HCT116 (cell line): Measurements from ENCODE around the gene USP15. TPM values are rescaled to one million over a fixed set of nuclear protein-coding genes. Genes with fewer than 3 reads are reported as not detected.

Experiments used
- ATAC-seq: fragments of 200-7000 bp; cut with Tn5 transposase; 2 replicates; pipeline ENCODE4 v1.9.1; 2020; ENCODE audit warnings: mild to moderate bottlenecking, moderate library complexity
- BruUV-seq: library from RNA; stranded (reverse); fragments of 400-500 nt; replicated peaks from 2 replicates; lab custom pipeline; 2021; lab: Mats Ljungman, UMichigan
- CTCF ChIA-PET: fragments of 300-600 bp; sonication (Branson Sonifier 250); formaldehyde crosslinking; loops from one replicate; lab custom pipeline; 2021; ENCODE audit warnings: antibody characterized with exemption; lab: Charles Lee
- POLR2A ChIA-PET: fragments of 300-600, 350-600 bp; sonication (Branson Sonifier 250); formaldehyde crosslinking; loops from one replicate; lab custom pipeline; 2021; ENCODE audit warnings: antibody characterized with exemption; lab: Charles Lee
- RAD21 ChIA-PET, 2 experiments: fragments of 300-600 bp; sonication (Branson Sonifier 250); formaldehyde crosslinking; loops; one replicate each; lab custom pipeline; 2023; ENCODE audit warnings: low total read pairs in 2 of 2; ENCODE audit not compliant: uncharacterized antibody in 2 of 2, unreplicated experiment in 2 of 2, low non-redundant PET in 1 of 2; lab: Charles Lee
- DNase-seq: peaks from one replicate; pipeline ENCODE4 v3.0.0-alpha.2; 2010; ENCODE audit warnings: low read depth, low spot score
- H2AFZ ChIP-seq: fragments of 200-600 bp; shearing (Covaris generic), sonication (generic); 2 replicates; pipeline ENCODE4 v1.6.1; 2017; ENCODE audit warnings: low read depth, mixed run types, mixed read lengths, antibody characterized with exemption, low read length; ENCODE audit not compliant: poor library complexity, severe bottlenecking
- H3K27ac ChIP-seq: 2 replicates; pipeline ENCODE4 v1.5.1; 2012; ENCODE audit warnings: low read depth, low read length
- H3K27me3 ChIP-seq: fragments of 200-600 bp; sonication (generic); 2 replicates; pipeline ENCODE4 v1.6.1; 2016; ENCODE audit warnings: mixed run types, low read length, mixed read lengths; ENCODE audit not compliant: insufficient read depth
- H3K36me3 ChIP-seq, 2 experiments: fragments of 200-500 bp in 1 of 2; fragments of 200-600 bp in 1 of 2; sonication (Bioruptor generic) in 1 of 2; sonication (generic) in 1 of 2; 2 replicates each; pipeline versions ENCODE4 v1.5.1 to v1.6.1; 2014 to 2016; ENCODE audit warnings: low read length in 2 of 2, inconsistent platforms in 1 of 2, mixed read lengths in 1 of 2, mixed run types in 1 of 2; ENCODE audit not compliant: insufficient read depth in 2 of 2, control insufficient read depth in 1 of 2
- H3K4me1 ChIP-seq, 2 experiments: fragments of 200-600 bp in 1 of 2; sonication (generic) in 1 of 2; 2 replicates each; pipeline versions ENCODE4 v1.5.1 to v1.6.1; 2012 to 2017; ENCODE audit warnings: low read length in 2 of 2, inconsistent platforms in 1 of 2, mild to moderate bottlenecking in 1 of 2, mixed read lengths in 1 of 2, mixed run types in 1 of 2, moderate library complexity in 1 of 2; ENCODE audit not compliant: insufficient read depth in 2 of 2, control insufficient read depth in 1 of 2
- H3K4me2 ChIP-seq: fragments of 200-600 bp; sonication (generic); 2 replicates; pipeline ENCODE4 v1.6.1; 2017; ENCODE audit warnings: mixed run types, low read length, mixed read lengths
- H3K4me3 ChIP-seq, 2 experiments: fragments of 200-600 bp in 1 of 2; sonication (generic) in 1 of 2; replicated peaks in 1 of 2; 2 replicates each; pipeline ENCODE4 v1.5.1; 2011 to 2016; ENCODE audit warnings: low read length in 2 of 2, control low read depth in 1 of 2, low read depth in 1 of 2, mild to moderate bottlenecking in 1 of 2, mixed read lengths in 1 of 2, mixed run types in 1 of 2
- H3K79me2 ChIP-seq: fragments of 200-600 bp; sonication (generic); 2 replicates; pipeline ENCODE4 v1.6.1; 2017; ENCODE audit warnings: mild to moderate bottlenecking, mixed run types, low read length, moderate library complexity, mixed read lengths; ENCODE audit not compliant: insufficient read depth
- H3K9ac ChIP-seq: fragments of 200-600 bp; sonication (generic); 2 replicates; pipeline ENCODE4 v1.6.1; 2016; ENCODE audit warnings: low read length, mixed read lengths
- H3K9me2 ChIP-seq: fragments of 200-600 bp; sonication (generic), shearing (Covaris generic); 2 replicates; pipeline ENCODE4 v1.6.1; 2017; ENCODE audit warnings: mixed run types, mild to moderate bottlenecking, moderate library complexity; ENCODE audit not compliant: insufficient read depth
- H3K9me3 ChIP-seq, 2 experiments: fragments of 200-500 bp in 1 of 2; fragments of 200-600 bp in 1 of 2; sonication (Bioruptor generic) in 1 of 2; sonication (generic) in 1 of 2; 2 replicates each; pipeline ENCODE4 v1.6.1; 2014 to 2017; ENCODE audit warnings: low read length in 2 of 2, mixed read lengths in 2 of 2, inconsistent platforms in 1 of 2, low read depth in 1 of 2, mild to moderate bottlenecking in 1 of 2, mixed run types in 1 of 2, moderate library complexity in 1 of 2; ENCODE audit not compliant: control insufficient read depth in 1 of 2, insufficient read depth in 1 of 2
- H4K20me1 ChIP-seq: fragments of 200-600 bp; sonication (generic), shearing (Covaris generic); 2 replicates; pipeline ENCODE4 v1.6.1; 2017; ENCODE audit warnings: mixed run types, mild to moderate bottlenecking, moderate library complexity; ENCODE audit not compliant: insufficient read depth
- CBX3 ChIP-seq: IDR thresholded peaks from 2 replicates; pipeline ENCODE4 v1.6.1; 2012; ENCODE audit warnings: low read depth
- EGR1 ChIP-seq: IDR thresholded peaks from 2 replicates; pipeline ENCODE4 v1.6.1; 2012; ENCODE audit warnings: low read depth
- EZH2phosphoT487 ChIP-seq: fragments of 200-600 bp; IDR thresholded peaks from 2 replicates; pipeline ENCODE4 v1.6.1; 2018; ENCODE audit warnings: antibody characterized with exemption, borderline replicate concordance
- FOSL1 ChIP-seq: IDR thresholded peaks from 2 replicates; pipeline ENCODE4 v1.6.1; 2012; ENCODE audit warnings: low read depth
- JUND ChIP-seq: IDR thresholded peaks from 2 replicates; pipeline ENCODE4 v1.6.1; 2012
- POLR2AphosphoS5 ChIP-seq: IDR thresholded peaks from 2 replicates; pipeline ENCODE4 v1.6.1; 2011; ENCODE audit warnings: mild to moderate bottlenecking, low read depth, low read length, moderate library complexity
- RAD21 ChIP-seq: IDR thresholded peaks from 2 replicates; pipeline ENCODE4 v1.6.1; 2012; ENCODE audit warnings: low read depth, mild to moderate bottlenecking
- REST ChIP-seq: IDR thresholded peaks from 2 replicates; pipeline ENCODE4 v1.6.1; 2012; ENCODE audit warnings: low read depth
- ZFX ChIP-seq: fragments of 450-650 bp; IDR thresholded peaks from 2 replicates; pipeline ENCODE4 v1.6.1; 2017
- ZNF274 ChIP-seq: fragments of 200-500 bp; sonication (Bioruptor generic); IDR thresholded peaks from 2 replicates; pipeline ENCODE4 v1.6.1; 2014; ENCODE audit warnings: mild to moderate bottlenecking, low read depth, low read length, inconsistent platforms
- intact Hi-C: fragments of 100-400 bp; cut with micrococcal nuclease; formaldehyde crosslinking; loops from 2 replicates; pipeline ENCODE4 v1.10.0; 2022
- total RNA-seq: library from RNA; stranded (reverse); gene quantifications from one replicate; pipeline ENCODE4 v1.2.1, GENCODE V29; 2021; ENCODE audit not compliant: unreplicated experiment

Gene USP15
- total RNA-seq, 1 experiment from 2014 or later: 49.5 TPM

GRCh38 chr12:62407587-62407986 lies 147.4 kb downstream of the USP15 start:
- no peak overlapping the region for H3K4me3 ChIP-seq
- H3K9ac ChIP-seq: no peak overlapping the region
- DNase-seq: no peak
- no peak for TF ChIP-seq POLR2AphosphoS5
- no peak for TF ChIP-seq ZNF274
- no peak for TF ChIP-seq RAD21
- TF ChIP-seq JUND: no peak
- no peak for TF ChIP-seq FOSL1
- no peak for TF ChIP-seq ZFX
- TF ChIP-seq EZH2phosphoT487: no peak
- TF ChIP-seq CBX3: no peak
- no peak for TF ChIP-seq EGR1
- no peak for TF ChIP-seq REST
- H3K27me3 ChIP-seq: no peaks in the 10 kb centered on the region
- no peaks in the 10 kb centered on the region for H4K20me1 ChIP-seq
- no peak overlapping the region for H3K27ac ChIP-seq
- no peaks in the 10 kb centered on the region for H3K4me1 ChIP-seq
- ChIA-PET CTCF (no interaction called here), RAD21 (no interaction called here), POLR2A (no interaction called here)
- no TSS peak for BruUV-seq
- H3K79me2 ChIP-seq: no peaks in the 10 kb centered on the region
- no peaks in the 10 kb centered on the region for H3K36me3 ChIP-seq
- no peak for ATAC-seq
- H3K9me3 ChIP-seq: no peaks in the 10 kb centered on the region
- no peak overlapping the region for H3K4me2 ChIP-seq
- no peaks in the 10 kb centered on the region for H3K9me2 ChIP-seq
- H2AFZ ChIP-seq: no peak overlapping the region
- intact Hi-C loops: no loop called here
